Measurements from ENCODE around the gene OR12D1. TPM values are rescaled to one million over a fixed set of nuclear protein-coding genes. Genes with fewer than 3 reads are reported as not detected.
"Not testable (repeated sequence)": the region's sequence is repeated elsewhere in the genome, so short reads cannot be mapped to it uniquely, and the experiment has no call there.

The OR12D1 gene
- total and polyA plus RNA-seq, 2 experiments from 2014 or later, result not detected

GRCh38 chr6:29442719-29443118 lies 28.0 kb downstream of the OR12D1 start:
- TF ChIP-seq EZH2 (IDR thresholded peaks at IDR 0.05; ENCODE audit: insufficient read depth, poor library complexity, severe bottlenecking) (no peak), EZH2phosphoT487 (IDR thresholded peaks at IDR 0.05; ENCODE audit: insufficient read depth, low read depth) (no peak)
- H2AFZ ChIP-seq, result no peak overlapping the region
- no peak overlapping the region for H3K4me3 ChIP-seq
- no peaks in the 10 kb centered on the region for H3K79me2 ChIP-seq (ENCODE audit: insufficient read depth)
- 6 to 8% methylated on average over 1 of the region's 1 CpG for WGBS, 2 experiments (ENCODE audit: low coverage in 1 of 2, low lambda C conversion rate in 2 of 2, missing lambda C conversion rate in 2 of 2)
- DNase-seq, result no peak
- no peaks in the 10 kb centered on the region for H3K27me3 ChIP-seq (replicated peaks; ENCODE audit: insufficient read depth)
- H3K4me1 ChIP-seq (ENCODE audit: insufficient read depth), result no peaks in the 10 kb centered on the region
- H3F3A ChIP-seq (ENCODE audit: insufficient read depth), result no peaks in the 10 kb centered on the region
- no peaks in the 10 kb centered on the region for H3K36me3 ChIP-seq (ENCODE audit: low read depth)
- H4K20me1 ChIP-seq (ENCODE audit: insufficient read depth), result no peaks in the 10 kb centered on the region
- no peak overlapping the region for H3K4me2 ChIP-seq (ENCODE audit: unreplicated experiment)
- no peak overlapping the region for H3K27ac ChIP-seq
- H3K9me3 ChIP-seq (ENCODE audit: low read depth), result no peaks in the 10 kb centered on the region
- no peak overlapping the region for H3K9ac ChIP-seq
- in situ Hi-C loops (cut with MboI), result no loop called here
- H3K9me2 ChIP-seq (ENCODE audit: insufficient read depth), result no peaks in the 10 kb centered on the region

- H3K4me2 ChIP-seq (ENCODE audit: unreplicated experiment); H3K9ac ChIP-seq; H4K20me1 ChIP-seq (ENCODE audit: insufficient read depth); H3F3A ChIP-seq (ENCODE audit: insufficient read depth); DNase-seq; in situ Hi-C loops (cut with MboI); H3K4me3 ChIP-seq; H3K36me3 ChIP-seq (ENCODE audit: low read depth); H2AFZ ChIP-seq; H3K27me3 ChIP-seq (replicated peaks; ENCODE audit: insufficient read depth); H3K9me2 ChIP-seq (ENCODE audit: insufficient read depth); H3K27ac ChIP-seq; H3K79me2 ChIP-seq (ENCODE audit: insufficient read depth); H3K4me1 ChIP-seq (ENCODE audit: insufficient read depth); H3K9me3 ChIP-seq (ENCODE audit: low read depth): not testable (repeated sequence)
- WGBS, 2 experiments (ENCODE audit: low coverage in 1 of 2, low lambda C conversion rate in 2 of 2, missing lambda C conversion rate in 2 of 2), result 0 to 6% methylated on average over 1 of the region's 1 CpG
These were observed 29.3 kb downstream of the OR12D1 start for GRCh38 chr6:29444031-29444430.

- 11 to 43% methylated on average over 1 of the region's 1 CpG for WGBS, 2 experiments (ENCODE audit: low coverage in 1 of 2, low lambda C conversion rate in 2 of 2, missing lambda C conversion rate in 2 of 2)
- no peak for DNase-seq
- no peak overlapping the region for H3K9ac ChIP-seq
- TF ChIP-seq EZH2phosphoT487 (IDR thresholded peaks at IDR 0.05; ENCODE audit: insufficient read depth, low read depth), result no peak
- no peak for TF ChIP-seq EZH2 (IDR thresholded peaks at IDR 0.05; ENCODE audit: insufficient read depth, poor library complexity, severe bottlenecking)
- H3K9me3 ChIP-seq (ENCODE audit: low read depth), result no peaks in the 10 kb centered on the region
- H3K36me3 ChIP-seq (ENCODE audit: low read depth), result no peaks in the 10 kb centered on the region
- in situ Hi-C loops (cut with MboI), result no loop called here
- no peaks in the 10 kb centered on the region for H3F3A ChIP-seq (ENCODE audit: insufficient read depth)
- H3K27ac ChIP-seq, result no peak overlapping the region
- H3K4me1 ChIP-seq (ENCODE audit: insufficient read depth), result no peaks in the 10 kb centered on the region
- no peaks in the 10 kb centered on the region for H4K20me1 ChIP-seq (ENCODE audit: insufficient read depth)
- H3K27me3 ChIP-seq (replicated peaks; ENCODE audit: insufficient read depth), result no peaks in the 10 kb centered on the region
- H2AFZ ChIP-seq, result no peak overlapping the region
- no peak overlapping the region for H3K4me2 ChIP-seq (ENCODE audit: unreplicated experiment)
- H3K9me2 ChIP-seq (ENCODE audit: insufficient read depth), result no peaks in the 10 kb centered on the region
- no peak overlapping the region for H3K4me3 ChIP-seq
- no peaks in the 10 kb centered on the region for H3K79me2 ChIP-seq (ENCODE audit: insufficient read depth)
These were observed 32.9 kb downstream of the OR12D1 start for GRCh38 chr6:29447670-29448069.

GRCh38 chr6:29451471-29452193 lies 36.9 kb downstream of the OR12D1 start:
- Histone ChIP-seq H3K4me1 (ENCODE audit: insufficient read depth) (no peaks in the 10 kb centered on the region), H3K27ac (no peak overlapping the region), H3K9me2 (ENCODE audit: insufficient read depth) (no peaks in the 10 kb centered on the region), H3K27me3 (replicated peaks; ENCODE audit: insufficient read depth) (no peaks in the 10 kb centered on the region), H2AFZ (no peak overlapping the region), H3K36me3 (ENCODE audit: low read depth) (no peaks in the 10 kb centered on the region), H3K9ac (no peak overlapping the region), H4K20me1 (ENCODE audit: insufficient read depth) (no peaks in the 10 kb centered on the region), H3K4me3 (no peak overlapping the region), H3K9me3 (ENCODE audit: low read depth) (no peaks in the 10 kb centered on the region), H3K4me2 (ENCODE audit: unreplicated experiment) (no peak overlapping the region), H3F3A (ENCODE audit: insufficient read depth) (no peaks in the 10 kb centered on the region), H3K79me2 (ENCODE audit: insufficient read depth) (no peaks in the 10 kb centered on the region)
- DNase-seq, result no peak
- in situ Hi-C loops (cut with MboI), result no loop called here
- 12 to 13% methylated on average over 3 of the region's 3 CpGs for WGBS, 2 experiments (ENCODE audit: low coverage in 1 of 2, low lambda C conversion rate in 2 of 2, missing lambda C conversion rate in 2 of 2)
- TF ChIP-seq EZH2phosphoT487 (IDR thresholded peaks at IDR 0.05; ENCODE audit: insufficient read depth, low read depth) (no peak), EZH2 (IDR thresholded peaks at IDR 0.05; ENCODE audit: insufficient read depth, poor library complexity, severe bottlenecking) (no peak)

GRCh38 chr6:29456971-29457370 lies 42.2 kb downstream of the OR12D1 start, which contains the start of the genes OR11A1 and OR2H1:
TSS of gene OR11A1 (minus strand) at chr6:29457071. CDS start at chr6:29427641, 29,430 bp downstream.
TSS of gene OR2H1 (plus strand) at chr6:29457155. CDS start at chr6:29461770, 4,615 bp downstream.
- Histone ChIP-seq H3K9me2 (ENCODE audit: insufficient read depth) (no peaks in the 10 kb centered on the region), H3K36me3 (ENCODE audit: low read depth) (no peaks in the 10 kb centered on the region), H3K4me3 (no peak within 1 kb of the TSS), H3F3A (ENCODE audit: insufficient read depth) (no peaks in the 10 kb centered on the region), H2AFZ (no peak within 1 kb of the TSS), H3K9ac (no peak within 1 kb of the TSS), H3K27me3 (replicated peaks; ENCODE audit: insufficient read depth) (no peaks in the 10 kb centered on the region), H3K79me2 (ENCODE audit: insufficient read depth) (no peaks in the 10 kb centered on the region), H3K27ac (no peak within 1 kb of the TSS), H3K4me1 (ENCODE audit: insufficient read depth) (no peaks in the 10 kb centered on the region), H4K20me1 (ENCODE audit: insufficient read depth) (no peaks in the 10 kb centered on the region), H3K4me2 (ENCODE audit: unreplicated experiment) (no peak within 1 kb of the TSS), H3K9me3 (ENCODE audit: low read depth) (no peaks in the 10 kb centered on the region)
- WGBS, 2 experiments (ENCODE audit: low coverage in 1 of 2, low lambda C conversion rate in 2 of 2, missing lambda C conversion rate in 2 of 2), result 3 to 5% methylated on average over 2 of the region's 2 CpGs
- no peak for TF ChIP-seq EZH2phosphoT487 (IDR thresholded peaks at IDR 0.05; ENCODE audit: insufficient read depth, low read depth)
- TF ChIP-seq EZH2 (IDR thresholded peaks at IDR 0.05; ENCODE audit: insufficient read depth, poor library complexity, severe bottlenecking), result no peak
- DNase-seq, result no peak
- in situ Hi-C loops (cut with MboI), result no loop called here

All from GM23248 (cell line).